Endothelial cell of umbilical vein (primary cell): ENCODE measurements around the gene DGKB. TPM values are rescaled to one million over a fixed set of nuclear protein-coding genes. Genes with fewer than 3 reads are reported as not detected.

Source experiments
- BruUV-seq: library from RNA; stranded (reverse); fragments of 400-500 nt; replicated peaks from 2 replicates; lab custom pipeline; 2021; lab: Mats Ljungman, UMichigan
- CTCF ChIA-PET: fragments of 300-600, 350-600 bp; sonication (Branson Sonifier 250); formaldehyde crosslinking; loops from one replicate; lab custom pipeline; 2021; ENCODE audit warnings: antibody characterized with exemption, inconsistent platforms; lab: Charles Lee
- POLR2A ChIA-PET: fragments of 300-600, 350-600 bp; sonication (Branson Sonifier 250); formaldehyde crosslinking; loops from one replicate; lab custom pipeline; 2021; ENCODE audit warnings: antibody characterized with exemption, inconsistent platforms; lab: Charles Lee
- DNase-seq: peaks from one replicate; pipeline ENCODE4 v3.0.0-alpha.2; 2011; ENCODE audit warnings: low read depth, low spot score
- FAIRE-seq: peaks from 2 replicates; lab custom pipeline; 2011; peaks lifted over from hg19 to GRCh38; lab: Jason Lieb, UNC
- H2AFZ ChIP-seq: 2 replicates; pipeline ENCODE4 v1.6.0; 2012; ENCODE audit warnings: low read depth, low read length, control low read depth, inconsistent platforms
- H3K27ac ChIP-seq: 2 replicates; pipeline ENCODE4 v1.5.1; 2011; ENCODE audit warnings: low read depth, mild to moderate bottlenecking, control low read depth, low read length, moderate library complexity; ENCODE audit not compliant: insufficient read depth
- H3K27me3 ChIP-seq, 2 experiments: 2 replicates each; pipeline versions ENCODE4 v1.6.0 to v1.6.1; 2011; ENCODE audit warnings: low read length in 2 of 2, mixed read lengths in 1 of 2; ENCODE audit not compliant: control insufficient read depth in 2 of 2, insufficient read depth in 2 of 2
- H3K36me3 ChIP-seq, 2 experiments: 2 replicates in 1 of 2; 3 replicates in 1 of 2; pipeline ENCODE4 v1.5.1; 2011; ENCODE audit warnings: low read length in 2 of 2, mild to moderate bottlenecking in 1 of 2, moderate library complexity in 1 of 2; ENCODE audit not compliant: control insufficient read depth in 2 of 2, insufficient read depth in 2 of 2; ENCODE audit errors: extremely low read depth in 1 of 2
- H3K4me1 ChIP-seq: 3 replicates; pipeline ENCODE4 v1.5.1; 2011; ENCODE audit warnings: mild to moderate bottlenecking, low read length; ENCODE audit not compliant: control insufficient read depth, insufficient read depth; ENCODE audit errors: extremely low read depth
- H3K4me2 ChIP-seq: 2 replicates; pipeline ENCODE4 v1.6.1; 2011; ENCODE audit warnings: low read length, control low read depth, mixed read lengths; ENCODE audit not compliant: insufficient read depth
- H3K4me3 ChIP-seq, 3 experiments: fragments of 200-600 bp in 1 of 3; sonication (generic), shearing (Covaris generic) in 1 of 3; replicated peaks in 1 of 3; 2 replicates each; pipeline ENCODE4 v1.5.1; 2011 to 2016; ENCODE audit warnings: control low read depth in 3 of 3, low read length in 3 of 3, mild to moderate bottlenecking in 2 of 3, inconsistent platforms in 1 of 3, low read depth in 1 of 3, moderate library complexity in 1 of 3; ENCODE audit not compliant: insufficient read depth in 1 of 3
- H3K79me2 ChIP-seq: 2 replicates; pipeline ENCODE4 v1.6.0; 2012; ENCODE audit warnings: low read length, inconsistent platforms; ENCODE audit not compliant: control insufficient read depth, insufficient read depth
- H3K9ac ChIP-seq: replicated peaks from 2 replicates; pipeline ENCODE3; 2011; ENCODE audit warnings: low read length, control low read depth; ENCODE audit not compliant: insufficient read depth; ENCODE audit errors: extremely low read depth
- H3K9me1 ChIP-seq: replicated peaks from 3 replicates; pipeline ENCODE4 v1.6.0; 2011; ENCODE audit warnings: mild to moderate bottlenecking, low read length; ENCODE audit not compliant: control insufficient read depth, insufficient read depth; ENCODE audit errors: extremely low read depth
- H3K9me3 ChIP-seq: replicated peaks from 2 replicates; pipeline ENCODE4 v1.5.1; 2012; ENCODE audit warnings: low read length, inconsistent platforms; ENCODE audit not compliant: control insufficient read depth, insufficient read depth
- H4K20me1 ChIP-seq: replicated peaks from 2 replicates; pipeline ENCODE3; 2011; ENCODE audit warnings: mild to moderate bottlenecking, low read length; ENCODE audit not compliant: control insufficient read depth, insufficient read depth; ENCODE audit errors: extremely low read depth
- CTCF ChIP-seq, 2 donors: IDR thresholded peaks; 1 replicate in 1 of 2; 2 replicates in 1 of 2; pipeline ENCODE4 v1.5.1; 2011; ENCODE audit warnings: low read length in 2 of 2, mild to moderate bottlenecking in 2 of 2, moderate library complexity in 2 of 2, control low read depth in 1 of 2, inconsistent platforms in 1 of 2, low read depth in 1 of 2; ENCODE audit not compliant: insufficient read depth in 1 of 2; ENCODE audit errors: extremely low read depth in 1 of 2
- EZH2 ChIP-seq: IDR thresholded peaks from 2 replicates; pipeline ENCODE4 v1.6.1; 2012; ENCODE audit warnings: borderline replicate concordance, low read depth, mild to moderate bottlenecking, moderate library complexity, low read length, inconsistent platforms; ENCODE audit not compliant: severe bottlenecking
- FOS ChIP-seq: IDR thresholded peaks from 2 replicates; pipeline ENCODE4 v1.6.1; 2011; ENCODE audit warnings: mild to moderate bottlenecking, low read length, moderate library complexity, borderline replicate concordance; ENCODE audit not compliant: insufficient read depth
- GATA2 ChIP-seq: IDR thresholded peaks from 2 replicates; pipeline ENCODE4 v1.7.0; 2011; ENCODE audit warnings: low read depth, mild to moderate bottlenecking, moderate library complexity, mixed read lengths, low read length; ENCODE audit not compliant: insufficient read length, insufficient read depth
- JUN ChIP-seq: IDR thresholded peaks from 2 replicates; pipeline ENCODE4 v1.6.1; 2011; ENCODE audit warnings: borderline replicate concordance, low read depth; ENCODE audit not compliant: insufficient read length, insufficient read depth
- MAX ChIP-seq: IDR thresholded peaks from 2 replicates; pipeline ENCODE4 v1.6.1; 2011; ENCODE audit not compliant: insufficient read depth, insufficient read length
- MYC ChIP-seq: IDR thresholded peaks from one replicate; pipeline ENCODE4 v1.6.1; 2011; ENCODE audit warnings: mild to moderate bottlenecking, low read depth, low read length
- POLR2A ChIP-seq: IDR thresholded peaks from 2 replicates; pipeline ENCODE4 v1.6.1; 2012; ENCODE audit warnings: low read depth, mild to moderate bottlenecking, control low read depth, low read length
- POLR2AphosphoS5 ChIP-seq: IDR thresholded peaks from 2 replicates; pipeline ENCODE4 v1.6.1; 2012; ENCODE audit warnings: low read depth, mild to moderate bottlenecking, control low read depth, low read length, moderate library complexity; ENCODE audit not compliant: insufficient read depth
- dilution Hi-C: fragments of 300-500 bp; cut with MboI; formaldehyde crosslinking; loops from one replicate; pipeline ENCODE4 v1.15.0; 2019; ENCODE audit warnings: low sequenced_read_pairs; ENCODE audit not compliant: extremely low pct_ligation_motif_present
- intact Hi-C: fragments of 100-400 bp; cut with micrococcal nuclease; formaldehyde crosslinking; loops from one replicate; pipeline ENCODE4 v1.10.0; 2022
- polyA plus RNA-seq, 4 experiments: library from polyadenylated mRNA; depleted of rRNA in 3 of 4; stranded (reverse) in 3 of 4; unstranded in 1 of 4; fragments of >200 nt; gene quantifications; 2 replicates each; pipeline versions ENCODE4 v1.2.1 to v1.2.3, GENCODE V29; 2011 to 2012; ENCODE audit warnings: missing spikeins in 1 of 4
- total RNA-seq: library from RNA; stranded (reverse); gene quantifications from 2 replicates; pipeline ENCODE4 v1.2.3, GENCODE V29; 2021

Gene DGKB
- total and polyA plus RNA-seq, 2 donors (not counting 3 experiments of a cell fraction or from before 2014, with no cell fraction given): not detected

- dilution Hi-C loops: no loop called here
- no peaks in the 10 kb centered on the region for H3K9me3 ChIP-seq
- no peaks in the 10 kb centered on the region for H3K27me3 ChIP-seq
- POLR2A ChIA-PET: no interaction called here
- no peak overlapping the region for H3K4me3 ChIP-seq
- BruUV-seq: no TSS peak
- H3K9ac ChIP-seq: no peak overlapping the region
- DNase-seq: no peak
- H2AFZ ChIP-seq: no peak overlapping the region
- no peak for FAIRE-seq
- H3K27ac ChIP-seq: no peak overlapping the region
- CTCF ChIA-PET: no interaction called here
- H3K4me2 ChIP-seq: no peak overlapping the region
- H3K36me3 ChIP-seq: no peaks in the 10 kb centered on the region
- TF ChIP-seq FOS: no peak
- TF ChIP-seq GATA2: no peak
- TF ChIP-seq CTCF (IDR thresholded peaks at IDR 0.05; ENCODE audit: extremely low read depth in 1 of 2, insufficient read depth in 1 of 2, low read depth in 1 of 2, low read length in 2 of 2): no peak
- TF ChIP-seq MAX: no peak
- no peak for TF ChIP-seq POLR2AphosphoS5
- TF ChIP-seq MYC: no peak
- intact Hi-C loops: no loop called here
- H4K20me1 ChIP-seq: no peaks in the 10 kb centered on the region
- H3K4me1 ChIP-seq: no peaks in the 10 kb centered on the region
- no peaks in the 10 kb centered on the region for H3K9me1 ChIP-seq
- no peaks in the 10 kb centered on the region for H3K79me2 ChIP-seq
These were observed 264.6 kb downstream of the DGKB start for GRCh38 chr7:14637968-14638367.

GRCh38 chr7:14635955-14636354 lies 266.6 kb downstream of the DGKB start:
- no peaks in the 10 kb centered on the region for H3K27me3 ChIP-seq
- ChIA-PET POLR2A (no interaction called here), CTCF (no interaction called here)
- H3K9me3 ChIP-seq: no peaks in the 10 kb centered on the region
- dilution Hi-C loops: no loop called here
- FAIRE-seq (no peak), DNase-seq (no peak)
- H3K4me3 ChIP-seq: no peak overlapping the region
- no peaks in the 10 kb centered on the region for H3K4me1 ChIP-seq
- no peak overlapping the region for H2AFZ ChIP-seq
- H3K9ac ChIP-seq: no peak overlapping the region
- H3K27ac ChIP-seq: no peak overlapping the region
- BruUV-seq: no TSS peak
- intact Hi-C loops: no loop called here
- H4K20me1 ChIP-seq: no peaks in the 10 kb centered on the region
- H3K36me3 ChIP-seq: no peaks in the 10 kb centered on the region
- TF ChIP-seq FOS (no peak), GATA2 (no peak), MAX (no peak), MYC (no peak), POLR2A (no peak), JUN (no peak), POLR2AphosphoS5 (no peak), CTCF (IDR thresholded peaks at IDR 0.05; ENCODE audit: extremely low read depth in 1 of 2, insufficient read depth in 1 of 2, low read depth in 1 of 2, low read length in 2 of 2) (no peak), EZH2 (no peak)
- no peak overlapping the region for H3K4me2 ChIP-seq
- H3K9me1 ChIP-seq: no peaks in the 10 kb centered on the region
- no peaks in the 10 kb centered on the region for H3K79me2 ChIP-seq
